Mesenteric fat pad (tissue), 1 donor: Measurements from ENCODE around the gene ST6GALNAC5. TPM values are rescaled to one million over a fixed set of nuclear protein-coding genes. Genes with fewer than 3 reads are reported as not detected.

Experiments
- DNase-seq: peaks from one replicate; pipeline ENCODE4 v3.0.0-alpha.2; 2020; ENCODE audit warnings: low spot score
- total RNA-seq: library from RNA; stranded (reverse); fragmentation: NEBNext Ultra II Directional; extraction: Animal tissue kit (Norgen Biotek cat#: 25700); gene quantifications from one replicate; pipeline ENCODE4 v1.2.1, GENCODE V29; 2021
- donor health status: DM: yes; HTN: yes; CAD: no.

Gene ST6GALNAC5
- total RNA-seq, 1 donor from 2014 or later: 0.58 TPM

- DNase-seq: no peak
These were observed 177.0 kb downstream of the ST6GALNAC5 start for GRCh38 chr1:77044133-77044849.

- no peak for DNase-seq
These were observed 180.3 kb downstream of the ST6GALNAC5 start for GRCh38 chr1:77047575-77047974.

GRCh38 chr1:77047978-77048614 lies 180.8 kb downstream of the ST6GALNAC5 start:
- no peak for DNase-seq

DNA sequence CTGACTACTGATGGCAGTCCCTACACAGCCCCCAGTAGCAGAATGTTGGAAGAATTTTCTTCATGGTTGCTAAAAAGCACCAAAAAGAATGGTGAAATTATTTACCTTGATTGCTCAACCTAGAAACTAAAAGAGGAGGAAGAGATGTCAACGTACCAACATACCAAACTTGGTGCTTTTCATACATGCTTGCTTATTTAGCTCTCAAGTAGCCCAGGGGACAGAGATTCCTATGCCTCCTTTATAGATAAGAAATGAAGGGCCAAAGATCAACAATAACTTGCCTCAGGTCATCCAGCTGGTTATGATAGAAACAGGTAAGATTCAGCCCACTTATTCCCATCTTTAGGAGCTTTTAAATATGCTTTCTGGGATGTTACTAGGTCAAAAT lies 181.3 kb downstream of the ST6GALNAC5 start:
- DNase-seq: no peak

GRCh38 chr1:77051425-77051824 lies 184.1 kb downstream of the ST6GALNAC5 start:
- no peak for DNase-seq

DNA sequence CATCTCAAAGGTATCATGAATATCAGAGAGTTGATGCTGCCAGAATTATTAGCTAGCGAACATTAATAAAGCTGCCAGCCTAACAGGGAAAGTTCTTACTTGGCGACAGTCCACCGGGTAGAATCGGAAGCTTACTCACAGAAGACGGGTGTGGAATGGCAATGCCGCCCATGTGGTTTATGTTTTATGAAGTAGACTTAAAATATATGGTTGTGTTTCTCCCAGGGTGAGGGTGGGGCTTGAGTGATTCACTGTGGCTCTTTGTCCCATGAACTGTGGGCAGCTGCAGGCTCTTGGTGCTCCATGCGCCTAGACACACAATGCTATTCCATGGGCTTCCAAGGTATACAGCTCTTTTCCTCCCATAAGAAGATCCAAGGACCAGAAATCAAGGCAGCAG lies 189.2 kb downstream of the ST6GALNAC5 start:
- DNase-seq: no peak

GRCh38 chr1:77057994-77058585 lies 190.8 kb downstream of the ST6GALNAC5 start:
- no peak for DNase-seq

DNA sequence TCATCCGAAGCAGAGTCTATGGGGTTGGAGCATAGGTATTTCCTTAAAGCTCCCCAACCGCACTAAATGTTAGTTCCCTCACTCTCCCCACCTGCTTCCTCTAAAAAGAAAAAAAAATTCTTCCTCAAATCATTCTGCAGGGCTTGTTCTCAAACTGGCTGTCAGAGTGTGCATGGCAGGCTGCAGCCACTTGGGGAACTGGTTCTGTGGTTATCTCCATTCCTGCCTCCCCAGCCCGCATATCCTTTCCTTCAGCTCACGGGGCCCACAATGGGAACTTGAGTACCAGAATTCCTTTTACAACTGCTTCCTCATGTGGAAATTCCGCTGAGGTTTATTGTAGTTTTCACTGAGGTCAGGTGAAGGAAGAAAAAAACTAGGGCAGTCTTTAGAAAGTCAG lies 192.7 kb downstream of the ST6GALNAC5 start:
- DNase-seq: no peak

DNA sequence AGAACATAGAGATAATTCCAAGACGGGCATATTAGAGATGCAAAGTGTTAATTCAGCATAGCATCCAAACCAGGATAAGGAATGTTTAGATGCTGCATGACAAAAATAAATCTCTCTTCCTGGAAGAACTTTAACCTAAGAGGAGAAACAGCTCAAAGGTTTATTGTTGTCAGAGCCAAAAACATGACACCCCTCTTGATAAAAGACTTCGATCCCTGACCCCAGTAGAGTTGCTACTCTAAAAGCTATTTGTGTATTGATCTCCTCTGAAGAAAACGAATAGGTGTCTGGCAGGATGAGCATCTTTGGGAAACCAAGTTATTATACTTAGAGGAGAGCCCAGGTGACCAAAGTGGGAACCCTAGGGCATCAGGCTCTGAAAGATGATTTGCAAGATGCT lies 193.9 kb downstream of the ST6GALNAC5 start:
- no peak for DNase-seq

DNA sequence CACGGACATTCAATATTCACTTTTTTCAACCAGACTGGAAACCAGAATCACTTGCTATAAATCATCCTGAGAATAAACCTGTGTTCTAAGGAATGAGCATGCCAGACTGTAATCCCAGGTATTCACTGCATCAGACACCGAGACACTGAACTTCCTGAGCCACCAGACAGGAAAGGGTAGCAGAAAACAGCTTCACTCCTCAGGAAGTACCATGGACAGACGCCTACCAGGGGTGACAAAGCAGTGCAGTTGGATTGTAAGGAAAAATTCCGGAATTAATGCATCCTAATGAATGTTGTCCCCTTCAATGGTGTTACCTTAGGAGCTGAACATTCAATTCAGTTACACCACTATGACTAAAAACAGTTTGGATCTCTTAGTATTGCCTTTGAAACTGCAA lies 195.8 kb downstream of the ST6GALNAC5 start:
- DNase-seq: no peak

GRCh38 chr1:77064246-77064645 lies 197.0 kb downstream of the ST6GALNAC5 start:
- DNase-seq: no peak

GRCh38 chr1:77065693-77066342 lies 198.5 kb downstream of the ST6GALNAC5 start:
- DNase-seq: no peak

GRCh38 chr1:77068013-77068412 lies 200.7 kb downstream of the ST6GALNAC5 start:
- no peak for DNase-seq

GRCh38 chr1:77076759-77077158 lies 209.5 kb downstream of the ST6GALNAC5 start:
- no peak for DNase-seq

- DNase-seq: no peak
These were observed 214.6 kb downstream of the ST6GALNAC5 start for GRCh38 chr1:77081834-77082233.

GRCh38 chr1:77084457-77084856 lies 217.2 kb downstream of the ST6GALNAC5 start:
- DNase-seq: no peak

GRCh38 chr1:77085109-77085508 lies 217.8 kb downstream of the ST6GALNAC5 start:
- no peak for DNase-seq

- DNase-seq: no peak
These were observed 222.5 kb downstream of the ST6GALNAC5 start for GRCh38 chr1:77089756-77090155.

GRCh38 chr1:77095236-77095635 lies 228.0 kb downstream of the ST6GALNAC5 start:
- no peak for DNase-seq

DNA sequence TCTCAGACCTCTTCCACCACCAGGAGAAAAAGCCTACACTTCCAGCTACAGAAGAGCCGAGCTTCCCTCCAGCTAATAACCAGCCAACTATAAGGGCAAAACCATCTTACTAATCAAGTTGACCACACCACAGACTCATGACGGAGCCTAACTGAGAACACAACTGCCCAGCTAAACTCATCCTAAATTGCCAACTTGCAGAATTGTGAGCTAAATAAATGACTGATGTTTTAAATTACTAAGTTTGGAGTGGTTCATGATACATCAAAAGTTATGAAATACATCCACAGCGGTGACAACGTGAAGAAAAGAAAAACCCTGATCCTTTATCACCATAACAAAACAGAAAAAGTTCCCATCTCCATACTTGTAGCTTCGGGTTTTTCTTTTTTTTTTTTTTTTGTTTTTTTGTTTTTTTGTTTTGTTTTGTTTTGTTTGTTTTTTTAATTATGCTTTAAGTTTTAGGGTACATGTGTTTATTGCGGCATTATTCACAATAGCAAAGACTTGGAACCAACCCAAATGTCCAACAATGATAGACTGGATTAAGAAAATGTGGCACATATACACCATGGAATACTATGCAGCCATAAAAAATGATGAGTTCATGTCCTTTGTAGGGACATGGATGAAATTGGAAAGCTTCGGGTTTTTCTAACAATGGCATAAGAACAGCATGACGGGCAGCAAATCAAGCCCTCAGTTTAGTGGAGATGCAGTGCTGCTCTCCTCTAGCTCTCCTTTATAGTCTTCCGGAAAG lies 229.4 kb downstream of the ST6GALNAC5 start:
- DNase-seq: no peak

DNA sequence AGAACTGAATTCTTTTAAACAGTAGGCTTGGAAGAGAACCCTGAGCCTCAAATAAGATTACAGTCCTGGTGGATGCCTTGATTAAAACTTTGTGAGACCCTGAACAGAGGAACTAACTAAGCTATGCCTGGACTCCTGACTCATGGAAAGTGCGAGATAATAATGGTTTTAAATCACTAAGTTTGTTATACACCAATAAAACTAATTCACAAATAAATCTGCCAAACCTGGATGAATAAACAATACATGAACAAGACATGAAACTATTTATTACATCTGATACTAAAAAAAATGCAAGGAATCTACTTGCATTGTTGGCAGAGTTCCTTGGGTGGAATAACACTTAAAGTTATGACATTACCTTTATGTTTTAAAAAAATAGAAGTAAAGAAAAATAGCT lies 233.6 kb downstream of the ST6GALNAC5 start:
- DNase-seq: no peak
